BE2C (cell line): ENCODE data around the gene ADAMTS17.

Source experiments
- DNase-seq: peaks from one replicate; pipeline ENCODE4 v3.0.0-alpha.2; 2020
- H3K27me3 ChIP-seq: fragments of 250-450 bp; sonication (Bioruptor Pico); 2 replicates; pipeline ENCODE4 v1.5.1; 2020; ENCODE audit warnings: mild to moderate bottlenecking
- H3K36me3 ChIP-seq: fragments of 250-450 bp; sonication (Bioruptor Pico); 2 replicates; pipeline ENCODE4 v1.5.1; 2020; ENCODE audit warnings: mild to moderate bottlenecking
- H3K4me1 ChIP-seq: fragments of 250-450 bp; sonication (Bioruptor Pico); 2 replicates; pipeline ENCODE4 v1.5.1; 2020
- H3K4me3 ChIP-seq: 2 replicates; pipeline ENCODE4 v1.5.1; 2011; ENCODE audit warnings: low read depth, low read length
- H3K9me3 ChIP-seq: fragments of 250-450 bp; sonication (Bioruptor Pico); 2 replicates; pipeline ENCODE4 v1.5.1; 2020
- CTCF ChIP-seq: IDR thresholded peaks from 2 replicates; pipeline ENCODE4 v1.5.1; 2012; ENCODE audit warnings: mild to moderate bottlenecking, low read depth, low read length

The ADAMTS17 gene

GRCh38 chr15:100373120-100373896 is 31.5 kb upstream of the ADAMTS17 start:
- Histone ChIP-seq H3K4me3 (no peak overlapping the region), H3K36me3 (no peaks in the 10 kb centered on the region), H3K4me1 (no peaks in the 10 kb centered on the region), H3K27me3 (no peaks in the 10 kb centered on the region), H3K9me3 (0 out of 2 replicates have a peak, but pooled peaks cover 6% of the 10 kb centered on the region)
- no peak for TF ChIP-seq CTCF
- DNase-seq: no peak

GRCh38 chr15:100372739-100373119 is 31.0 kb upstream of the ADAMTS17 start:
- TF ChIP-seq CTCF: no peak
- no peak for DNase-seq
- Histone ChIP-seq H3K36me3 (no peaks in the 10 kb centered on the region), H3K4me3 (no peak overlapping the region), H3K9me3 (0 out of 2 replicates have a peak, but pooled peaks cover 6% of the 10 kb centered on the region), H3K27me3 (no peaks in the 10 kb centered on the region), H3K4me1 (no peaks in the 10 kb centered on the region)

- no peak for DNase-seq
- 0 out of 2 replicates have a peak, but pooled peaks cover 3% of the 10 kb centered on the region for H3K27me3 ChIP-seq
- no peaks in the 10 kb centered on the region for H3K36me3 ChIP-seq
- TF ChIP-seq CTCF: no peak
- H3K4me3 ChIP-seq: no peak overlapping the region
- no peaks in the 10 kb centered on the region for H3K9me3 ChIP-seq
- H3K4me1 ChIP-seq: no peaks in the 10 kb centered on the region
Measured at GRCh38 chr15:100355342-100355741, 13.6 kb upstream of the ADAMTS17 start.

- no peaks in the 10 kb centered on the region for H3K27me3 ChIP-seq
- no peaks in the 10 kb centered on the region for H3K4me1 ChIP-seq
- no peak for DNase-seq
- no peak overlapping the region for H3K4me3 ChIP-seq
- no peaks in the 10 kb centered on the region for H3K36me3 ChIP-seq
- no peaks in the 10 kb centered on the region for H3K9me3 ChIP-seq
- TF ChIP-seq CTCF: no peak
Measured at GRCh38 chr15:100353449-100353848, 11.7 kb upstream of the ADAMTS17 start.

GRCh38 chr15:100350434-100351226 is 8.9 kb upstream of the ADAMTS17 start:
- Histone ChIP-seq H3K36me3 (no peaks in the 10 kb centered on the region), H3K4me3 (no peak overlapping the region), H3K9me3 (no peaks in the 10 kb centered on the region), H3K27me3 (no peaks in the 10 kb centered on the region), H3K4me1 (no peaks in the 10 kb centered on the region)
- no peak for DNase-seq
- no peak for TF ChIP-seq CTCF
